GM19328 (cell line): Measurements from ENCODE around the gene IFNE.
"Not testable (repeated sequence)": the region's sequence is repeated elsewhere in the genome, so short reads cannot be mapped to it uniquely, and the experiment has no call there.

Experiments
- ATAC-seq: cut with Tn5 transposase; IDR thresholded peaks from one replicate; pipeline ENCODE4 v1.9.1; 2021; ENCODE audit warnings: mild to moderate bottlenecking, moderate library complexity; ENCODE audit not compliant: unreplicated experiment

The IFNE gene

DNA sequence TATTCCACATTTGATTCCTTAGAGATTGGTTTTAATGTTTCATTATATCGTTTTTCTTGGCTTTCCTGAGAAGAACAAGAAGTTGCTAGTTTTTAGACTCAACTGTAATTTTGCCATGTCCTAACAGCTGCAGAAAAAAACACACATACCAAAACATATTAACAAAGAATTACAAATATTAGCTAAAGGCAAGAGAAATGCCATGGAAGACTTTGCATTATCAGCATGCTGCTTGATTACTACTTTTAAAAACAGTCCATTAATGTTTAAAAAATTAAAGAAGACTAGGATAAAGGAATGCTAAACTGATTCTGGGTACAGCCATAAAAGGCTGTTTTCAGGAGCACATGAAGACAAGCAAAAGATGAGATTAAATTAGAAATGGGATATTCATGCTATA is 20.5 kb upstream of the IFNE start:
- ATAC-seq, result no peak

DNA sequence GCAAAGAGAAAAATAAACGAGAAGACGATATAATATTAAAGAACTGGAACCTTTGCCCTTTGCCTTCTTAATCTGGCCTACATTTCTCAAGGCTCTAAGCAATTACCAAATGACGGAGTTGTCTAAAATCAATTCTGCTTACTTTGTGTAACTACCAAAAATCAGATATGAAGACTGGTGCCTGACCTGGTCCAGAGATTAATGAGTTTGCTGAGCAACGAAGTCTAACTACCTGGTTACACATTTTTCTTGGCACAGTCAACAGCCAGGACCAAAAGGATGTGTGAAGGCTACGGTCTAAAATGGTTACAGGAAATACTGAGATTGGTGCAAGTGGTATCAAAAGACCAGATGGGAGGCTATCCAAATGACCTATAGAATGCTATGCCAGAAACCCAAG is 17.8 kb upstream of the IFNE start:
- no peak for ATAC-seq

DNA sequence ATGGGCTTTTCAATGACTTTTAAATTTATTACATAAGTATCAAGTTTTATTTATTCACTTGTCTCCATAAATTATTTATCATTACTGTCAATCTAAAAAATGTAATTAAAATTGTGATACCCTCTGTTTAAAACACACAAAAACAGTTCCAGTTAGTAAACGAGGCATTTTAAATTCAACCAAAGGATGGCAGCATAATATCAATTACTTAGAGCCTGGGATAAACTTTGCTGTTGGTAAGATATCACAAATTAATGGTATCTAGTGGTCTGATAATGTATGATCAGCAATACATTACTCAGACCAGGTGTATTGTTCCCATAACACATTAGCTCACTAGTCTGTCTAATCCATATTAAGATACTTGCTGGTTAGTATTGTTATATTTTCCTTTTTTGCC is 9.6 kb upstream of the IFNE start:
- no peak for ATAC-seq

DNA sequence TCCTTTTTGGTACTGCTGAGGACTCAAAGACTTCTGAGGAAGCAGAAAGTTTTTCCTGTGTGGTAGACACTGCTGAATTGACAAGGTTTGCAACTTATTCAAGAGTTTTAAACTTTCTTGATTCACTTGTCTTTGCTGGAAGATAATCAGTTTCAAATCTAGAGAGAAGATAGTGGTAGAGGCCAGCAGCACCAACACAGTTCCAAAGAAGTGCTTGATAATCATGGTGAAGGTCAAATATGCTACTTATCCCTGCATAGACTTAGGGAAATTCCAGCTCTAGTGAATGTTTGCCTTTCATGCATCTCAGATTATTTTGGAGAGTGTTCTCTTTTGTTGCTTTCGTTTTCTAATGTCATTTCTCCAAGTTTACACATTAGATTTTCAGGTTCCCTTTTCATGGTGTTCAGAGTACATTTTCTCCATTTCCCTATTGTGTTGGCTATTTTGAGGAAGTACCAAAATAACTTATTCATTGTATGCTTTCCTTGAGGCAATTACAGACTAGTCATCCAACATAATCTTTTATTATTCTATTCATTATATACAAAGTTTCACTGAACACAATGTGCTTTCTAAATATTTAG is 550 bp downstream of the IFNE start:
- ATAC-seq, result no peak

DNA sequence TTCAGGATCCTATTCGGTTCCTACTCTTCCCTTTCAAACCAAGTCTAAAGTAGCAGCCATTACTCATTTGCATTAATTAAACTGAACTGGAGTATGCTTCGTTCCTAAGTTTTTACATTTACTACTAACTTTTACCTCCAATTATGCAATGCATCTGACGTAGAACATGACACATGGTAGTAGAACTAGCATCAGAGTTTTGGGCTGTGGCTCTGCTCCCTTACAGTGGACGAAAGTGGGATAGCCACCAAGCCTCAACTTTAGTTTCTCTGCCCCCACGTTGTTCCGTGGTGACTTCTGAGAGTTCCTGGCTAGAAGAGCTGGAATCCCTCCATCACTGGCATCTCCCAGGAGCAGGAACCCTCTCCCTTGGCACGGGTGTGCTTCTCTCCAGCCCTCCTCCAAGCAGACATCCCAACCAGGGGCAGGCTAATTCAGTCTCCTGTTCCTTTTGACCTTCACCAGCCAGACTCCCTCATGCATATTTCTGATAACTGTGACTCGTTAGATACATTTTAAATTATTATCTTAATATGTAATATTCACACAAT is 2.9 kb downstream of the IFNE start:
- no peak for ATAC-seq

DNA sequence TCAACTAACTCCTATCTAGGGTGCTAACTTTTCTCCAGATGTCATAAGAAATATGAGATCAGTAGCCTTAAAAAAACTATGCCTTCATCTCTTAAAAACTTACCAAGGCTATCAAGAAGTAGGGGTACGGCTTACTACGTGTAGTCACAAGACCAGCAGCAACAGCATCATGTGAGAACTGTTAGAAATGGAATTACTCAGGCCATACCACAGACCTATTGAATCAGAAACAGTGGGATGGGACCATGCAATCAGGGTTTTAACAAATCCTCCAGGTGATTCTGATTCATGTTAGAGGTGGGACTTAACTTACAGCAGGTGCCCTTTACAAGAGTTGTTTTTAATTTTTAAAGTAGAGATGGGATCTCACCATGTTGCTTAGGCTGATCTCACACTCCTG is 4.6 kb downstream of the IFNE start:
- no peak for ATAC-seq

DNA sequence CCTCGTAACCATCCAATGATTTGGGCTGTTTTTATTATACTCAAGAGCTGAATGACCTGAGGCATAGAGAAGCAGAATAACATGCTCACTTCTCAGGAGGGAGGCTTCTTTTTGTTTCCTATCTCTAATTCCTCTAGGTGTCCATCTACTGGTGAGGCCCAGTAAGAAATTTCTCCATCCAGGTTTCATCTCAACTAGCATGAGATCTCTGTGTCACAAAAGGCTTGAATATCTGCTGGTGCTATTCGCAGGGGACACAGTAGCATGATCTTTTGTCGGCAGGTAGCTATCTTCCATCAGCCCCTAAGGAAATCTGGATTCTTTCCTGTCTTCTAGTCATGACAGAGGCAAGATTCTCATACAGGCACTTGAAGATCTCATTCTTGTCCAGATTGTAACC is 8.9 kb downstream of the IFNE start:
- no peak for ATAC-seq

DNA sequence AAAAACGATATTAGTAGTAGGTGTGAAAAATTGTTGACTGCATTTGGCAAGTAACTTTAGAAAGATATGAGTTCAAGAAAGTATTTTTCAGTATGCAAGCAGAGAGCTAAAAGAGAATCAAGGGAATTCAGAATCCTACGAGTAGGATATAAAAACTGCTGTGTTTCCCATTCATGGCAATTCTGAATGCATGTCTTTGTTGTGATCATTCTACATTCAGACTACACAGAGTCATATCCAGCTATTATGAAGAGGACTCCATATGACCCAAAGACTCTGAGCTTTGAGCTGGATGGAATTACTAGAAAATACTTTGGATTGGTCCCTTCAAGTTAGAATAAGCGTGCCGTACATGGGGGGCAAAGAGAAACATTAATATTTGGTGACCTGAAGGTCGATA is 12.0 kb downstream of the IFNE start:
- ATAC-seq, result no peak

DNA sequence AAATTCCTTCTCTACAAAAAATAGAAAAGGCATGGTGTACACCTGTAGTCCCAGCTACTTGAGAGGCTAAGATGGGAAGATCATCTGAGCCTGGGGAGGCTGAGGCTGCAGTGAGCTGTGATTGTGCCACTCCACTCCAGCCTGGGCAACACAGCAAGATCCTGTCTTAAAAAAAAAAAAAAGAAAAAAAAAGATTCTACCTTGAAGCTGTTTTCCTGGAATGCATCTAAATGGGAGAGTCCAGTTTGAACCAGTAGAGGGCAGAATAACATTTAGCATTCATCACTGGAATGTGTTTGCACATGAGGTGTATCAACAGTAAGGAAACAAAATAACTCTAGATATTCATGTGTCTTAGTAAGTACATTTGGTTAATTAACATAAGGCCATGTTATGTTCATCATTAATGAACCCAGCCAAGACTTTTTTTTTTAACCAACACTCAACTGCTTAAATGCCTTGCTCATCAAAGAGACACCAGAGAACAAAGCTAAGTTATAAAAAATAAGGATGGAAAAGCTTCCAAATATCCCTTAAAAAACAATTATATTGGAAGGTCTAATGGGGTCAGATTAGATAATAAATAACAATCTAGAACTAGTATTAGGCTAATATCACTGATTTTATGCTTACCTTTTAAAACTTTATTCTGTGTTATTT is 16.1 kb downstream of the IFNE start:
- no peak for ATAC-seq

DNA sequence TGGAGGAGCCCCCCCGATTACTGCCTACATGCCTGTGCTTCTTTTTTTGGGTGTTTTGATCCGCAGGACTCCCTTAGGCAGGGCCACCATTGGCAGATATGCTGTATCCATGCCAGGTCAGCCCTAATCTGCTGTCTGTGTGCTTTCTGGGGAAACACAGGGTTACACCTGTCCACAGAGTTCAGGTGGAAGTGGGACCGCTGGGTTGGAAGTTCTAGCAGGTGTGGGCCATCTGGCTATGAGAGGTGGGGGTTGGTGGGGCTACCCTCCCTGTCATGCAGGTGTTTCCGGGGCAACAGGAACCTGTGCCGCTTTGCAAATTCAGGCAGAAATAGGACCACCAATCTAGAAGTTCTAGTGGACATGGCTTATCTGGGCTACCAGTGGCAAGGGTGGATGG is 17.0 kb downstream of the IFNE start:
- ATAC-seq, result no peak

DNA sequence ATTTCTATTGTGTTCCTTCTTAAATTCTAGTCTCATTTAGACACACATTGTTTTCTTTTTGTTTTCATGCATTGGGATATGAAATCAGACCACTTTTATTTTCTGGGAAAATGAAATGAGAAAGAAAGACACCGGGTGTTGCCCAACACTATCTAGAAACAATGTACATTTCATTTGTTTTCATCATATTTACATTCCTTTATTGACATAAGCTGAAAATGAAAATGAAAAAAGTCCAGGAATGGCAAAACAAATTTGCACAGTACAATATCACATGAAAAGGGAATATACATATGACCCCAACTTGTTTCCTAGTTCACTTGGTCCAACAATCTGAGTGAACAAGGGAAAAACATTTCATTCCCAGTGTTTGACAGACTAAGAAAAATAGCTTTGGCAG is 20.7 kb downstream of the IFNE start:
- ATAC-seq, result no peak

DNA sequence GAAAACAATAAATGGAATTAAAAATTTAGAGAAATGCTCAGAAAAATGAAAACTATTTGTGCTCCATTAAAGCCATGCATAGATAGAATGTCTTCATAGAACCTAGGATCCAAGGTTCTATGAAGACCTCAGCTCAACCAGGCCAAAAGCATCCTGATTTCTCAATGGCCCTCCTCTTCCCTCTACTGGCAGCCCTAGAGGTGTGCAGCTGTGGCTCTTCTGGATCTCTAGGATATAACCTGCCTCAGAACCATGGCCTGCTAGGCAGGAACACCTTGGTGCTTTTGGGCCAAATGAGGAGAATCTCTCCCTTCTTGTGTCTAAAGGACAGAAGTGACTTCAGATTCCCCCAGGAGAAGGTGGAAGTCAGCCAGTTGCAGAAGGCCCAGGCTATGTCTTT is 26.8 kb downstream of the IFNE start:
- no peak for ATAC-seq

DNA sequence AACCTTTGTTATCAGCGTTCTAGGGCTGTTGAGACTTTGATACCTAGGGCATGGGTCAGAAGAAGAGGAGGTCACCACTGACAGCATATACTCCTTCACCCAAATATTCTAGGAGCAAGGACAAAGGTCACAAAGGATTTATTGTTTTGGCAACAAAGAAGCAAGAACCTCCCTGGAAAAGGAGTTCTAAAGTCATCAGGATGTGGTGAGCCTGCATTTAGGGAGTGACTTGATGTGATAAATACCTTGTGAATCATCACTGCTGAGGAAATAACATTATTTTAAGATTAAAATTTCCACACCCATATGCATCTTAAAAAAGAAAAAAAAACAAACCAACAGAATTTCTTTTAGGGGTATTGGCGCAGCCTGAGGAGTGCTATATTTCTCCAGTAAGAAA is 28.0 kb downstream of the IFNE start:
- ATAC-seq, result no peak

DNA sequence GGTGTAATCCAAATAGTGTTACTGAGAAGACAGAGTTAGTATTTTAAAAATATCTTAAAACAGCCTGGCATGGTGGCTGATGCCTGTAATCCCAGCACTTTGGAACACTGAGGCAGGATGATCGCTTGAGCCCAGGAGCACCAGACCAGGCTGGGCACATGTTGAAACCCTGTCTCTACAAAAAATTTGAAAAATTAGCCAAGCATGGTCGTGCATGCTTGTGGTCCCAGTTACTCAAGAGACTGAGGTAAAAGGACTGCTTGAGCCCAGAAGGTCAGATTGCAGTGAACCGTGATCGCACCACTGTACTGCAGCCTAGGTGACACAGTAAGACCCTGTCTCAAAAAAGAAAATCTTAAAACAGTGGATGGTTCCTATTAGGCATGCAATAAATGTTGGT is 29.4 kb downstream of the IFNE start:
- no peak for ATAC-seq

DNA sequence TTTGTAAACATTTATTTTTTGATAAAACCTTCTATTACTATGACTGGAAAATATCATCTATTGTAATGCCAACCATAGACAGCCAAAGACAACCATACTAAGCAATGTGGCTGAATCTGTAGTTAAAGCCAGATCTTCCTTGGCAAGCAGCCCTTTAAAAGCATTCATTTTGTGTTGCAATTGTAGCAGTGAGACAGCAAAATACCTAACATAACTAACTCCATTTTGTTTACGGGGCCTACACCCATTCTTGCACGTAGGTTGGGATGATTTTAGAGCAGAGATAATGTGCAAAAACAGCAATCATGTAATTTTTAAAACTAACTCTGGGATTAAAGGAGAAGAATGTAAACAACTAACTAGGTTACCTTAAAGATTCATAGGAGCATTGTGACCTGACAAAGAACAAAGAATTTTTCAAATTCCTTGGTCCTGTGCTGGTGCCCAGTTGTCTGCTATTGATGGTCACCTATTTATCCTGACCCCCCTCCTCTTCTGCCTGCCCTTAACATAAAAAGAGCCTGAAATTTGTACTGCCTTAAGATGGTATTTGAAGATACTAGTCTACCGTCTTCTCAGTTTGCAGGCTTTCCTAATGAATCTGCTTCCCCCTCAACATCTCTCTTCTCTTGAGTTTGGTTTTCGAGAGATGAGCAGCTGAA is 31.2 kb downstream of the IFNE start:
- ATAC-seq, result no peak

DNA sequence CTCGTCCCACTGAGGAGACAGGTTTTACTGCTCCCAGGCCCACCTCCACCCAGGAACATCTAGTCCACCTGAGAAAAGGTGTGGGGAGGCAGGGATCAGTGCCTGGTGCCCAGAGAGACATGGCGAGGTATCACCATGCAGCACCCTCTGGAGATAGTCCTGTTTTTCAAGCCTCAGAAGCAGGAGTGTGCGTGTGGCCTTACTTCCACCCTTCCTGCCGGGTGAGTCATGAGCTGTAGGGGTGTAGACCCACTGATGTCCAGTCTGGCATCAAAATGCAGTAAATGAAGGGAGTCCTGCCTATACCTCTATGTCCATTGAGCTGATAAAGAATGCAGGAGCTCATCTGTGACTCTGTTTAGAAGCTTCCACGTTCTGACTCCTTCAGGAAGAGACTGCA is 32.8 kb downstream of the IFNE start:
- not testable (repeated sequence) for ATAC-seq

DNA sequence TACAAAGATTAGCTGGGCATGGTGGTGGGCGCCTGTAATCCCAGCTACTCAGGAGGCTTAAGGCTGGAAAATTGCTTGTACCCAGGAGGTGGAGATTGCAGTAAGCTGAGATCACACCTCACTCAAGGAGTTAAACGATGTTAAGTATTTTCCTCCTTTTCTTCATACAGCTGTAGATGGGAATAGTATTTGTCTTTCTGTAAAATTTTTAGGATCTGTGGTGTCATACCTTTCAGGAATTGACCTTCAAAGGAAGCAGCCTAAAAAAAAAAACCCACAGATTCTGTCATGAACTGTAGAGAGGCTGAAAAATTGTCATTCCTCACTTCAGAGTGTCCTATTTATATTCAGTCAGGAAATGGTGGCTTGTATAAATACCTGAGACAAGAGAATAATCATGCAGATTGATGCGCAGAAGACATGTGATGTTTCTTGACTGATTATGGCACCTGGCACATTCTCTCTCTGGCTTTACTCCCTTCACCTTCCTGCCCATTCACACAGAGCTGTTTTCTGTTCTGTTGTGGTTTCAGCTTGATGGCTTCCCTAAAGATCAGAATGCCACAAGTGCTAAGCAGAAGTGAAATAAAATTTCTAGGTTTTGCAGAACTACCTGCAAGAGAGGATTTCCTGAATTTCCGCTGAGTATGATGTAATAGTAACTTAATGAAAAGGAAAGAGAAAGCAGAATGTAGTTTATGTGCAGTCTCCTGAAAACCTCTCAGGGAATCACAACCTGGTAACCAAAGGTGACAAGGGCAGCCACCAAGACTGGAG is 38.1 kb downstream of the IFNE start:
- ATAC-seq, result peak; percentile 92

DNA sequence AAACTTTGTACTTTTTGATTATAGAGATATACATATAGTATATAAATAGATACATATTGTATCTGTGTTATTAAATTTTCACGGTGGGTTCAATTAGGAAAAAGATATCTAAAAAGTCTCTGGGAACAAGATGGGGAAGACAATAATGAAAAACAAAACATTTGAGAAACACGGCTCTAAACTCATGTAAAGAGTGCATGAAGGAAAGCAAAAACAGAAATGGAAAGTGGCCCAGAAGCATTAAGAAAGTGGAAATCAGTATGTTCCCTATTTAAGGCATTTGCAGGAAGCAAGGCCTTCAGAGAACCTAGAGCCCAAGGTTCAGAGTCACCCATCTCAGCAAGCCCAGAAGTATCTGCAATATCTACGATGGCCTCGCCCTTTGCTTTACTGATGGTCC is 42.0 kb downstream of the IFNE start, which contains the start of gene IFNA1:
Gene IFNA1, plus strand, starts transcription at position 301 of the 400 bp plus-strand sequence. Its CDS starts 69 bp downstream, at position 370.
- ATAC-seq, result no peak

DNA sequence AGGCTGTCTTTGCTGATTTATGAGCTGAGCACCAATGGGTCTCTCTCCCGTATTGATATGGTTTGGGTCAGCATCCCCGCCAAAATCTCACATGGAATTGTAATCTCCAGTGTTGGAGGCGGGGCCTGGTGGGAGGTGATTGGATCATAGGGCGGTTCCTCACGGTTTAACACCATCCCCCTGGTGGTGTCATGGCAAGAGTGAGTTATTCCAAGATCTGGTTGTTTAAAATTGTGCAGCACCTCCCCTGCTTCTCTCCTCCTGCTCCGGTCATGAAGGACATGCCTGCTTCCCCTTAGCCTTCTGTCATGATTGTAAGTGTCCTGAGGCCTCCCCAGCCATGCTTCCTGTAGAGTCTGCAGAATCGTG is 47.1 kb downstream of the IFNE start:
- ATAC-seq, result not testable (repeated sequence)

DNA sequence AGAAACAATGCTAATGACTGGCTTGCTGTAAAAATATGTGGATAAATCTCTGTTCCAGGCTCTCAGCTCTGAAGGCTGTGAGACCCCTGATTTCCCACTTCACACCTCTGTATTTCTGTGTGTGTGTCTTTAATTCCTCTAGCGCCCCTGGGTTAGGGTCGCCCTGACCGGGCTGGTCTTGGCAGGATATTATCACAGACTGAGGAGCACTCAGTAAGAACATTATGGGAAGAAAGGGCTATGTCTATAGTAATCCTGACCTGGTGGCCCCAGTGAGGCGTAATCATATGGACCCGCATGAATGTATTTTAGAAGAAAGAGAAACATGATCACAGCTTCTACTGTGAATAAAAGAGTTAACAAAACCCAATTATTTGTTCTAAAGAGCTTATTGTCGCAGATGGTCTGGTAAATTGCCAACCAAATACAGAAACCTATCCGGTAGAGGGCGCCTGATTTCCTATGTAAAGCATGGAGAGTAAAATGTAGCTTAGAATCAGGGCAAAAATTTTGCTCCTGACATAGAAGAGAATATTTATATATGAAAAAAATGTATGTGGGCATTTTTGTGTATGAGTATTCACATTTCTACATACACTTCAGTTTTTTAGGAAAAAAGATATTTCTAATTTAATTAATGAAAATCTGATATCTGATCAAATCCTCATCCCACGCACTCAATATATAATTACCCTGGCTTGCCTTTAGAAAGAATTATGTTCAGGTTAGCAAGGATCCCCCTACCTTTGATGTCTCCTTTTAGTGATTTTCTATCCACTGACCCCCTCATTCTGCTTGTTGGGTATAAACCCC is 47.7 kb downstream of the IFNE start:
- no peak for ATAC-seq
